H1 (cell line): ENCODE results near the gene CHAD.

Experiments
- ATF3 ChIP-seq: IDR thresholded peaks from 2 replicates; pipeline ENCODE4 v1.6.1; 2011; ENCODE audit warnings: low read depth, mild to moderate bottlenecking, low read length; ENCODE audit not compliant: insufficient read depth
- CTCF ChIP-seq, 3 experiments: IDR thresholded peaks; 1 replicate in 2 of 3; 2 replicates in 1 of 3; pipeline versions ENCODE4 v1.5.1 to v1.6.1; 2011; ENCODE audit warnings: low read length in 3 of 3, mild to moderate bottlenecking in 3 of 3, inconsistent platforms in 2 of 3, low read depth in 1 of 3, moderate library complexity in 1 of 3; ENCODE audit not compliant: insufficient read depth in 1 of 3; ENCODE audit errors: control extremely low read depth in 1 of 3
- EP300 ChIP-seq, 2 experiments: IDR thresholded peaks; 1 replicate in 1 of 2; 2 replicates in 1 of 2; pipeline ENCODE4 v1.6.1; 2011 to 2012; ENCODE audit warnings: low read depth in 2 of 2, low read length in 2 of 2, mild to moderate bottlenecking in 2 of 2, borderline replicate concordance in 1 of 2, inconsistent platforms in 1 of 2, moderate library complexity in 1 of 2
- EZH2 ChIP-seq: fragments of 200-600 bp; sonication (generic); IDR thresholded peaks from 2 replicates; pipeline ENCODE4 v1.7.1; 2012; ENCODE audit warnings: low read depth, mild to moderate bottlenecking, moderate library complexity, low read length, inconsistent platforms; ENCODE audit not compliant: severe bottlenecking
- GTF2F1 ChIP-seq: IDR thresholded peaks from 2 replicates; pipeline ENCODE4 v1.6.1; 2012; ENCODE audit warnings: low read depth, low read length, improper control_type of control experiment, borderline replicate concordance
- KDM1A ChIP-seq: fragments of 200-600, 300-600 bp; sonication (generic); IDR thresholded peaks from 2 replicates; pipeline ENCODE4 v1.7.1; 2016; ENCODE audit warnings: mild to moderate bottlenecking, low read length, borderline replicate concordance
- POLR2A ChIP-seq, 2 experiments: IDR thresholded peaks; 1 replicate in 1 of 2; 2 replicates in 1 of 2; pipeline ENCODE4 v1.6.1; 2011; ENCODE audit warnings: low read depth in 2 of 2, low read length in 2 of 2, mild to moderate bottlenecking in 2 of 2; ENCODE audit errors: control extremely low read depth in 1 of 2
- POLR2AphosphoS5 ChIP-seq: IDR thresholded peaks from 2 replicates; pipeline ENCODE4 v1.6.1; 2011; ENCODE audit warnings: low read depth, low read length
- RAD21 ChIP-seq, 2 experiments: IDR thresholded peaks in 1 of 2; conservative IDR thresholded peaks in 1 of 2; 2 replicates each; pipeline ENCODE4 v1.6.1; 2011; ENCODE audit warnings: low read depth in 2 of 2, low read length in 2 of 2, improper control_type of control experiment in 1 of 2, inconsistent platforms in 1 of 2, mild to moderate bottlenecking in 1 of 2, moderate library complexity in 1 of 2

- TF ChIP-seq CTCF (IDR thresholded peaks at IDR 0.05; ENCODE audit: control extremely low read depth in 1 of 3, insufficient read depth in 1 of 3, low read depth in 1 of 3, low read length in 3 of 3) (no peak), GTF2F1 (no peak), ATF3 (no peak), POLR2AphosphoS5 (no peak), RAD21 (IDR thresholded peaks at IDR 0.05 in 1 of 2, conservative IDR thresholded peaks at IDR 0.05 in 1 of 2; ENCODE audit: low read depth in 2 of 2, low read length in 2 of 2) (no peak), KDM1A (no peak), EP300 (IDR thresholded peaks at IDR 0.05; ENCODE audit: borderline replicate concordance in 1 of 2, low read depth in 2 of 2, low read length in 2 of 2) (no peak), POLR2A (IDR thresholded peaks at IDR 0.05; ENCODE audit: control extremely low read depth in 1 of 2, low read depth in 2 of 2, low read length in 2 of 2) (no peak), EZH2 (no peak)
Observed at GRCh38 chr17:50466371-50467113, 2.1 kb downstream of the CHAD start.
